Measurements from ENCODE around the gene STRBP. TPM values are rescaled to one million over a fixed set of nuclear protein-coding genes. Genes with fewer than 3 reads are reported as not detected.
"Not testable (repeated sequence)": the region's sequence is repeated elsewhere in the genome, so short reads cannot be mapped to it uniquely, and the experiment has no call there.

STRBP gene
- polyA plus RNA-seq, 3 donors: 48.1 to 51.9 (median 51.1) TPM

- DNase-seq (ENCODE audit: low read depth in 3 of 3, low spot score in 2 of 3): no peak
Measured at GRCh38 chr9:123283455-123283854, 15.1 kb upstream of the STRBP start.

GRCh38 chr9:123283048-123283408 is 14.6 kb upstream of the STRBP start:
- no peak for DNase-seq (ENCODE audit: low read depth in 3 of 3, low spot score in 2 of 3)

GRCh38 chr9:123282362-123283047 is 14.1 kb upstream of the STRBP start:
- DNase-seq (ENCODE audit: low read depth in 3 of 3, low spot score in 2 of 3): no peak

- DNase-seq (ENCODE audit: low read depth in 3 of 3, low spot score in 2 of 3): no peak
Measured at GRCh38 chr9:123281659-123282350, 13.4 kb upstream of the STRBP start.

- DNase-seq (ENCODE audit: low read depth in 3 of 3, low spot score in 2 of 3): not testable (repeated sequence)
Measured at GRCh38 chr9:123278879-123279493, 10.6 kb upstream of the STRBP start.

- DNase-seq (ENCODE audit: low read depth in 3 of 3, low spot score in 2 of 3): no peak
Measured at GRCh38 chr9:123278361-123278760, 10.0 kb upstream of the STRBP start.

- no peak for DNase-seq (ENCODE audit: low read depth in 3 of 3, low spot score in 2 of 3)
Measured at GRCh38 chr9:123276551-123276950, 8.2 kb upstream of the STRBP start.

GRCh38 chr9:123271133-123271532 is 2.7 kb upstream of the STRBP start:
- DNase-seq (ENCODE audit: low read depth in 3 of 3, low spot score in 2 of 3): not testable (repeated sequence)

GRCh38 chr9:123269281-123269680 is 895 bp upstream of the STRBP start:
- DNase-seq (ENCODE audit: low read depth in 3 of 3, low spot score in 2 of 3): no peak

GRCh38 chr9:123268199-123268464 is 254 bp downstream of the STRBP start:
- DNase-seq (ENCODE audit: low read depth in 3 of 3, low spot score in 2 of 3): no peak

GRCh38 chr9:123267481-123268198 is 746 bp downstream of the STRBP start:
- no peak for DNase-seq (ENCODE audit: low read depth in 3 of 3, low spot score in 2 of 3)

GRCh38 chr9:123266655-123267399 is 1.6 kb downstream of the STRBP start:
- DNase-seq (ENCODE audit: low read depth in 3 of 3, low spot score in 2 of 3): no peak

- DNase-seq (ENCODE audit: low read depth in 3 of 3, low spot score in 2 of 3): no peak
Measured at GRCh38 chr9:123265833-123266232, 2.6 kb downstream of the STRBP start.

- DNase-seq (ENCODE audit: low read depth in 3 of 3, low spot score in 2 of 3): no peak
Measured at GRCh38 chr9:123263227-123263626, 5.2 kb downstream of the STRBP start.

GRCh38 chr9:123262338-123262737 is 6.0 kb downstream of the STRBP start:
- DNase-seq (ENCODE audit: low read depth in 3 of 3, low spot score in 2 of 3): no peak

GRCh38 chr9:123261006-123261677 is 7.2 kb downstream of the STRBP start:
- no peak for DNase-seq (ENCODE audit: low read depth in 3 of 3, low spot score in 2 of 3)

GRCh38 chr9:123260340-123260739 is 8.0 kb downstream of the STRBP start:
- no peak for DNase-seq (ENCODE audit: low read depth in 3 of 3, low spot score in 2 of 3)

GRCh38 chr9:123257276-123257675 is 11.1 kb downstream of the STRBP start:
- no peak for DNase-seq (ENCODE audit: low read depth in 3 of 3, low spot score in 2 of 3)

GRCh38 chr9:123255718-123256117 is 12.7 kb downstream of the STRBP start:
- DNase-seq (ENCODE audit: low read depth in 3 of 3, low spot score in 2 of 3): no peak

GRCh38 chr9:123253204-123253603 is 15.2 kb downstream of the STRBP start:
- DNase-seq (ENCODE audit: low read depth in 3 of 3, low spot score in 2 of 3): no peak

Measured in right renal cortex interstitium (tissue), 3 donors.